ENCODE measurements around the gene EPB41L4A. TPM values are rescaled to one million over a fixed set of nuclear protein-coding genes. Genes with fewer than 3 reads are reported as not detected.

EPB41L4A gene
- total RNA-seq, 4 donors from 2014 or later = 10.1 to 32.9 (median 11.6) TPM

- WGBS, 2 donors (ENCODE audit: low coverage in 1 of 2) = 83% methylated on average over 2 to 5 of the region's 5 CpGs
- in situ Hi-C loops (cut with MboI; ENCODE audit: low pct_ligation_motif_present in 1 of 4, low pct_unique_long_range_greater_than_20kb in 1 of 4, low sequenced_read_pairs in 3 of 4) = no loop called here
- no peak for DNase-seq
Measured at GRCh38 chr5:112245656-112246055, 173.4 kb downstream of the EPB41L4A start.

DNA sequence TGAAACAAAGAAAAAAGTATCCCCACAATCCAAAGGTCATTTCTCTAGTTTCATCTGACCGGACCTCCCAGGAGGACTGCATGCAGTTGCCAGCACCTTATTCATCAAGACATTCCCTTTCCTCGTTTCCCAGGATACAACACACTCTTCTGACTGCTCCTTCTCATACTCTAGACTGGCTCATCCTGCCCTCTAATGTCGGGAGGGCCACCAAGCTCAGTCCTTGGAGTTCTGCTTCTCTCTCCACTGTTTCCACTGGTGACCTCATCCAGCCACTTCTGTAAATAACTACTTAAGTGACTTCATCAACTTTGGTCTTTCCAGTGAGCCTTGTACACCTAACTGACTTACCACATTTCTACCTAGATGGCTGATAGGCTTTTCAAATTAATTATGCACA is 179.1 kb downstream of the EPB41L4A start:
- H3K27ac ChIP-seq = no peak overlapping the region
- no peak for DNase-seq
- H3K9me3 ChIP-seq = no peaks in the 10 kb centered on the region
- no peak overlapping the region for H3K4me3 ChIP-seq
- WGBS, 2 donors (ENCODE audit: low coverage in 1 of 2) = 46 to 48% methylated on average over 3 of the region's 3 CpGs
- no peaks in the 10 kb centered on the region for H3K4me1 ChIP-seq
- H3K27me3 ChIP-seq = no peaks in the 10 kb centered on the region
- in situ Hi-C loops (cut with MboI; ENCODE audit: low pct_ligation_motif_present in 1 of 4, low pct_unique_long_range_greater_than_20kb in 1 of 4, low sequenced_read_pairs in 3 of 4) (no loop called here), intact Hi-C loops (cut with DNase I; ENCODE audit: low total_unique reads) (no loop called here)
- H3K36me3 ChIP-seq = no peaks in the 10 kb centered on the region
- TF ChIP-seq EP300 (IDR thresholded peaks at IDR 0.05; ENCODE audit: low read depth) (no peak), POLR2A (IDR thresholded peaks at IDR 0.05) (no peak), POLR2AphosphoS5 (IDR thresholded peaks at IDR 0.05) (no peak), CTCF (IDR thresholded peaks at IDR 0.05) (no peak)

More at GRCh38 chr5:112245656-112246055, 173.4 kb downstream of the EPB41L4A start:
- H3K4me1 ChIP-seq = no peaks in the 10 kb centered on the region
- no peak overlapping the region for H3K27ac ChIP-seq
- H3K4me3 ChIP-seq = no peak overlapping the region
- H3K9me3 ChIP-seq = no peaks in the 10 kb centered on the region
- intact Hi-C loops (cut with DNase I; ENCODE audit: low total_unique reads) = no loop called here
- no peaks in the 10 kb centered on the region for H3K27me3 ChIP-seq
- TF ChIP-seq POLR2AphosphoS5 (IDR thresholded peaks at IDR 0.05) (no peak), POLR2A (IDR thresholded peaks at IDR 0.05) (no peak), CTCF (IDR thresholded peaks at IDR 0.05) (no peak), EP300 (IDR thresholded peaks at IDR 0.05; ENCODE audit: low read depth) (no peak)
- no peaks in the 10 kb centered on the region for H3K36me3 ChIP-seq

DNA sequence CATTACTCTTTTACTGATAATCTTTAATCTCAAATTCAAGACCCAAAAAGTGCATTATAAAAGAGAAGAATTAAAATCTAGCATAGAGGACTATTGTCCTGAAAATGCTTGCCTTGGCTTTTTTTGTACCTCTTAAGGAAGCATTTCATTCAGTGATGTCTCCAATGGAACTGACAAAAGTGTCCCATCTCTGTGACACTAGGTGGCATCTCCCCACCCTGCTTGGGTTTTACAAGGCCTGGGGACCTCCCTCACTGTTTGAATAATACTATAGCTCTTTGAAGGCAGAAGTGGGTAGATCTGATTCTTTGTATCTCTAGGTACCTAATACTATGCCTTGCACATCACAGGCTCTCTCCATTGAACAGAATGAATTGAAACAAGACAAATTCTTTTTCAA is 180.6 kb downstream of the EPB41L4A start:
- Histone ChIP-seq H3K27ac (no peak overlapping the region), H3K27me3 (no peaks in the 10 kb centered on the region), H3K4me3 (no peak overlapping the region), H3K36me3 (no peaks in the 10 kb centered on the region), H3K4me1 (peaks cover 0 to under 1% (median 0%) of the 10 kb centered on the region in 4 donors), H3K9me3 (no peaks in the 10 kb centered on the region)
- intact Hi-C loops (cut with DNase I; ENCODE audit: low total_unique reads) (no loop called here), in situ Hi-C loops (cut with MboI; ENCODE audit: low pct_ligation_motif_present in 1 of 4, low pct_unique_long_range_greater_than_20kb in 1 of 4, low sequenced_read_pairs in 3 of 4) (no loop called here)
- no peak for DNase-seq
- no peak for TF ChIP-seq POLR2AphosphoS5 (IDR thresholded peaks at IDR 0.05)
- no peak for TF ChIP-seq CTCF (IDR thresholded peaks at IDR 0.05)
- no peak for TF ChIP-seq EP300 (IDR thresholded peaks at IDR 0.05; ENCODE audit: low read depth)
- TF ChIP-seq POLR2A (IDR thresholded peaks at IDR 0.05) = no peak

GRCh38 chr5:112237456-112237855 is 181.6 kb downstream of the EPB41L4A start:
- no peak for DNase-seq
- H3K27me3 ChIP-seq = no peaks in the 10 kb centered on the region
- H3K4me3 ChIP-seq = no peak overlapping the region
- no peaks in the 10 kb centered on the region for H3K36me3 ChIP-seq
- WGBS, 2 donors (ENCODE audit: low coverage in 1 of 2) = 75 to 90% methylated on average over 2 of the region's 2 CpGs
- intact Hi-C loops (cut with DNase I; ENCODE audit: low total_unique reads) (no loop called here), in situ Hi-C loops (cut with MboI; ENCODE audit: low pct_ligation_motif_present in 1 of 4, low pct_unique_long_range_greater_than_20kb in 1 of 4, low sequenced_read_pairs in 3 of 4) (no loop called here)
- H3K27ac ChIP-seq = no peak overlapping the region
- peaks cover 0 to 10% (median 2%) of the 10 kb centered on the region in 4 donors for H3K4me1 ChIP-seq
- TF ChIP-seq POLR2AphosphoS5 (IDR thresholded peaks at IDR 0.05) (no peak), EP300 (IDR thresholded peaks at IDR 0.05; ENCODE audit: low read depth) (no peak), POLR2A (IDR thresholded peaks at IDR 0.05) (no peak), CTCF (IDR thresholded peaks at IDR 0.05) (no peak)
- no peaks in the 10 kb centered on the region for H3K9me3 ChIP-seq

All from transverse colon (tissue), 4 donors.